Measurements from ENCODE around the gene MGAT5B. TPM values are rescaled to one million over a fixed set of nuclear protein-coding genes. Genes with fewer than 3 reads are reported as not detected.

MGAT5B gene
- total and polyA plus RNA-seq, 2 of the 13 experiments (the other 11 are each of a cell fraction or from before 2014, with no cell fraction given): 0.07 to 0.13 TPM

GRCh38 chr17:76914937-76915336, 46.7 kb downstream of the MGAT5B start (continued):
- TF ChIP-seq MIER3 (CRISPR knock-in tag; IDR thresholded peaks at IDR 0.05; ENCODE audit: borderline replicate concordance) (peak; percentile 84; the same call in 1 of the 2 replicates), PRPF4 (IDR thresholded peaks at IDR 0.05; ENCODE audit: low read depth, low read length, poor library complexity, severe bottlenecking) (no peak), ONECUT2 (CRISPR knock-in tag; IDR thresholded peaks at IDR 0.05) (no peak), NFYB (CRISPR knock-in tag; IDR thresholded peaks at IDR 0.05) (no peak), BCL6 (CRISPR knock-in tag; IDR thresholded peaks at IDR 0.05) (peak; percentile 89), GATAD1 (CRISPR knock-in tag; IDR thresholded peaks at IDR 0.05) (peak; percentile 54), PHF5A (CRISPR knock-in tag; IDR thresholded peaks at IDR 0.05; ENCODE audit: low read depth, unreplicated experiment) (no peak), MED1 (CRISPR knock-in tag; IDR thresholded peaks at IDR 0.05) (peak; percentile 31; the same call in 1 of the 2 replicates), ZEB1 (IDR thresholded peaks at IDR 0.05; ENCODE audit: insufficient replicate concordance, low read depth) (peak; percentile 90), PATZ1 (CRISPR knock-in tag; IDR thresholded peaks at IDR 0.05) (peak; percentile 89), SYNCRIP (IDR thresholded peaks at IDR 0.05; ENCODE audit: insufficient read depth, low read depth, low read length) (no peak), TCF7 (IDR thresholded peaks at IDR 0.05; ENCODE audit: low read depth) (peak; percentile 99), SOX5 (CRISPR knock-in tag; IDR thresholded peaks at IDR 0.05; ENCODE audit: borderline replicate concordance) (peak; percentile 83), CREB1 (IDR thresholded peaks at IDR 0.05) (no peak), CREB1 (CRISPR knock-in tag; IDR thresholded peaks at IDR 0.05) (peak; percentile 55; the same call in 1 of the 2 replicates), POLR2AphosphoS5 (IDR thresholded peaks at IDR 0.05; ENCODE audit: low read depth, low read length) (no peak), ZSCAN20 (CRISPR knock-in tag; IDR thresholded peaks at IDR 0.05; ENCODE audit: borderline replicate concordance) (no peak), ATRX (CRISPR knock-in tag; IDR thresholded peaks at IDR 0.05; ENCODE audit: borderline replicate concordance) (no peak), YEATS2 (CRISPR knock-in tag; IDR thresholded peaks at IDR 0.05; ENCODE audit: borderline replicate concordance) (peak; percentile 40; the same call in 1 of the 2 replicates), ZNF609 (CRISPR knock-in tag; IDR thresholded peaks at IDR 0.05; ENCODE audit: borderline replicate concordance) (peak; percentile 98), KDM2A (CRISPR knock-in tag; IDR thresholded peaks at IDR 0.05; ENCODE audit: borderline replicate concordance, low read depth) (peak; percentile 47; the same call in 1 of the 2 replicates), ZNF710 (CRISPR knock-in tag; IDR thresholded peaks at IDR 0.05; ENCODE audit: borderline replicate concordance) (peak; percentile 73; the same call in 1 of the 2 replicates), MXD1 (CRISPR knock-in tag; IDR thresholded peaks at IDR 0.05) (no peak)

Measured in HepG2 (cell line).